Fibroblast of the aortic adventitia (primary cell): ENCODE results near the gene SLC22A1. TPM values are rescaled to one million over a fixed set of nuclear protein-coding genes. Genes with fewer than 3 reads are reported as not detected.

Source experiments
- DNase-seq: peaks from one replicate; pipeline ENCODE4 v3.0.0-alpha.2; 2010; ENCODE audit warnings: low read depth
- H3K4me3 ChIP-seq: 2 replicates; pipeline ENCODE4 v1.5.1; 2011; ENCODE audit warnings: low read depth, mild to moderate bottlenecking, control low read depth, low read length, moderate library complexity
- CTCF ChIP-seq: IDR thresholded peaks from 2 replicates; pipeline ENCODE4 v1.5.1; 2011; ENCODE audit warnings: mild to moderate bottlenecking, low read length, control low read depth, inconsistent platforms; ENCODE audit not compliant: insufficient read depth
- total RNA-seq: library from RNA; depleted of rRNA; stranded (reverse); fragments of >200 nt; gene quantifications from 2 replicates; pipeline ENCODE4 v1.2.3, GENCODE V29; 2012; ENCODE audit warnings: low replicate concordance

Gene SLC22A1
- total RNA-seq, 1 donor: 0.09 TPM

DNA sequence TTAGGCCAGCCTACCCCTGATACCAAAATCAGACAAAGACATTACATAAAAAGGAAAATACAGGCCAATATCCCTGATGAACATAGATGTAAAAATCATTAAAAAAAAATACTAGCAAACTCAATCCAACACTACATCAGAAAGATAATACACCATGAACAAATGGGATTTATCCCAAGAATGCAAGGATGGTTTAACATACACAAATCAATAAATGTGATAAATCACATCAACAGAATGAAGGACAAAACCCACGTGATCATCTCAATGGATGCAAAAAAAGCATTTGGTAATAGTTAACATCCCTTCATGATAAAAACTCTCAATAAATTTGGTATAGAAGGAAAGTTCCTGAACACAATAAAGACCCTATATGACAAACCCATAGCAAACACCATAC is 73.2 kb downstream of the SLC22A1 start:
- H3K4me3 ChIP-seq: no peak overlapping the region
- no peak for TF ChIP-seq CTCF
- no peak for DNase-seq

DNA sequence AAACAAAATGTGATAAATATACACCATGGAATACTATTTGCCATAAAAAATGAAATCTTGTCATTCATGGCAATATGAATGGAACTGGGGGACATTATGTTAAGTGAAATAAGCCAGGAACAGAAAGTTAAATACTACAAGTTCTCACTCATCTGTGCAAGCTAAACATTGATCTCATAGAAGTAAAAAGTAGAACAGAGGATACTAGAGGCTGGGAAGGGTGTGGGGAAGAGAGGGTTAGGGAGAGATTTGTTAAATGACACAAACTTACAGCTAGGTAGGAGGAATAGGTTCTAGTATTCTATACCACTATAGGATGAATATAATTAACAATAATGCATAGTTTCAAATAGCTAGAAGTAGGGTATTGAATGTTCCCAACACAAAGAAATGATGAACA is 76.0 kb downstream of the SLC22A1 start:
- no peak overlapping the region for H3K4me3 ChIP-seq
- no peak for DNase-seq
- no peak for TF ChIP-seq CTCF

- no peak overlapping the region for H3K4me3 ChIP-seq
- DNase-seq: peak; percentile 33
Measured at GRCh38 chr6:160198606-160199211, 77.1 kb downstream of the SLC22A1 start.

GRCh38 chr6:160201061-160201460 is 79.4 kb downstream of the SLC22A1 start:
- no peak overlapping the region for H3K4me3 ChIP-seq
- DNase-seq: no peak
- TF ChIP-seq CTCF: no peak

More at GRCh38 chr6:160198606-160199211, 77.1 kb downstream of the SLC22A1 start:
- TF ChIP-seq CTCF: no peak

DNA sequence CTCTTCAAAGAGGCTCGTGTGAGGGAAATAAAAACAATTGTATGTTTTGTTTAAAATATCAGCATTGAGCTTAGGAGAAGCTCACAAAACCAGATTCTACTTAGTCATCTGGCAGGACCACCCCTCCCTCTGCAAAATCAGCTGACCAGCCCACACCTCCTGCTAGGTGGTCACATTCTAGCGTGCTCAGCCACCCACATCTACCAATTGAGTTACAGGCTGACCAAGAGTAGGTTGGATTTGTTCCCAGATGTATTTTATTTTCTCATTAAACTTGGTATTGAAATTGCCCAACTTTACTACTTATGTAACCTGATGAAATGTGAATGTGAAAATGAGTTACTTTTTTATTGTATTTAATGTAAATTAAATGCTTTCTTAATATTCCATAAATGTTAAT is 80.8 kb downstream of the SLC22A1 start:
- peak; percentile 46 for DNase-seq
- no peak for TF ChIP-seq CTCF
- H3K4me3 ChIP-seq: no peak overlapping the region

DNA sequence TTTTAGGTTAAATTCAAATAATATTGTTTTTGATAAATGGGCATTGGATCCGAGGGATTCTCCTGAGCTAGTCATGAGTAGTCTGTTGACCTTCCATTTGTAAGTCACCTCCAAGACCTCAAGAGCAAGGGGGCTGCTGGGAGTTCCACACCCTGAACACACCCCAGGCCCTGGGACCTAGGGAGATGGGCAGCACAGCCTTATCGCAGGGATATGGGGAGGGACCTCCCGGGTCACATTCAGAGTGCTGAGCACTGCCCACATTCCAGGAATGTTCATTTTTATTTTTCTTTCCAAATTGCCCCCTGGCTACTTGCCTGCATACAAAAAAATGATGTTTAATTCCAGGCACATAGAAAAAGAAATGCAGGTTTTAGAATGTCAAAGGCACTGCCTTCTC is 81.5 kb downstream of the SLC22A1 start:
- no peak for DNase-seq
- no peak overlapping the region for H3K4me3 ChIP-seq
- no peak for TF ChIP-seq CTCF

DNA sequence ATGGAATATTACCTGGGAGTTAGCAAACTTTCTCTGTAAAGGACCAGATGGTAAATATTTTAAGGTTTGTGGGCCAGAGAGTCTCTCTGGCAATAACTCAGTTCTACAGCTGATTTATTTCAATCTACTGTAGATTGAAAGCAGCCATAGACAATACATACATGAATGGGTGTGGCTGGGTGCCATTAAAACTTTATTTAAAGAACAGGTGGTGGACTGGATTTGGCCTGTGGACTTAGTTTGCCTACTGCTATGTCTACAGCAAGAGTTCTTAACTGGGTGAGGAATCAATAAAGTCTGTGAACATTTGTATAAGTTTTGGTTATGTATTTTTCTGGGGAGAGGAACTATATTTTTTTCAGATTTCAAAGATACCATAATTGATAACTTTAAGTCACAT is 81.9 kb downstream of the SLC22A1 start:
- H3K4me3 ChIP-seq: no peak overlapping the region
- TF ChIP-seq CTCF: no peak
- no peak for DNase-seq
